Neural progenitor cell (in vitro differentiated cells): ENCODE results near the gene PXDN. TPM values are rescaled to one million over a fixed set of nuclear protein-coding genes. Genes with fewer than 3 reads are reported as not detected.

Experiments
- DNase-seq: peaks from one replicate; pipeline ENCODE4 v3.0.0-alpha.2; 2016; ENCODE audit warnings: low spot score
- H2AFZ ChIP-seq: fragments of 200-600 bp; sonication (generic); replicated peaks from 2 replicates; pipeline ENCODE4 v1.6.1; 2016; ENCODE audit warnings: antibody characterized with exemption
- H3F3A ChIP-seq: fragments of 200-600 bp; sonication (generic); 2 replicates; pipeline ENCODE4 v1.6.1; 2016; ENCODE audit warnings: antibody characterized with exemption, low read depth
- H3K27ac ChIP-seq: fragments of 200-600 bp; sonication (generic); 2 replicates; pipeline ENCODE4 v1.5.1; 2016; ENCODE audit warnings: mild to moderate bottlenecking
- H3K27me3 ChIP-seq: fragments of 200-600 bp; sonication (generic); 2 replicates; pipeline ENCODE4 v1.6.1; 2016; ENCODE audit warnings: mild to moderate bottlenecking, moderate library complexity
- H3K36me3 ChIP-seq: fragments of 200-600 bp; sonication (generic); 2 replicates; pipeline ENCODE4 v1.5.1; 2016
- H3K4me1 ChIP-seq: fragments of 200-600 bp; sonication (generic); 2 replicates; pipeline ENCODE4 v1.6.1; 2016; ENCODE audit warnings: mixed run types
- H3K4me2 ChIP-seq: fragments of 200-600 bp; sonication (generic); 2 replicates; pipeline ENCODE4 v1.6.1; 2016
- H3K4me3 ChIP-seq: fragments of 200-600 bp; sonication (generic); 2 replicates; pipeline ENCODE4 v1.5.1; 2016
- H3K79me2 ChIP-seq: fragments of 200-600 bp; sonication (generic); 2 replicates; pipeline ENCODE4 v1.6.1; 2016; ENCODE audit warnings: low read depth
- H3K9ac ChIP-seq: fragments of 200-600 bp; sonication (generic); 2 replicates; pipeline ENCODE4 v1.6.1; 2016
- H3K9me3 ChIP-seq: fragments of 200-600 bp; sonication (generic); 2 replicates; pipeline ENCODE4 v1.5.1; 2016; ENCODE audit warnings: low read depth
- H4K20me1 ChIP-seq: fragments of 200-600 bp; sonication (generic); 2 replicates; pipeline ENCODE4 v1.6.1; 2016; ENCODE audit warnings: low read depth
- H3K27ac Mint-ChIP-seq: 3 replicates; pipeline ENCODE4 v1.8.0; 2021; ENCODE audit warnings: mixed read lengths
- H3K27me3 Mint-ChIP-seq: 2 replicates; pipeline ENCODE4 v1.8.0; 2022; ENCODE audit warnings: low read depth, mild to moderate bottlenecking, inconsistent platforms, moderate library complexity, mixed read lengths; ENCODE audit not compliant: insufficient read depth
- H3K36me3 Mint-ChIP-seq: 3 replicates; pipeline ENCODE4 v1.8.0; 2021; ENCODE audit warnings: mixed read lengths
- H3K4me1 Mint-ChIP-seq: 3 replicates; pipeline ENCODE4 v1.8.0; 2021; ENCODE audit warnings: mixed read lengths
- H3K4me3 Mint-ChIP-seq: 3 replicates; pipeline ENCODE4 v1.8.0; 2021; ENCODE audit warnings: mild to moderate bottlenecking, moderate library complexity, mixed read lengths
- H3K9me3 Mint-ChIP-seq: 3 replicates; pipeline ENCODE4 v1.8.0; 2020; ENCODE audit warnings: mixed read lengths
- EZH2 ChIP-seq: fragments of 200-600 bp; sonication (generic); IDR thresholded peaks from 2 replicates; pipeline ENCODE4 v1.6.1; 2017; ENCODE audit warnings: antibody characterized with exemption, mild to moderate bottlenecking, moderate library complexity
- EZH2phosphoT487 ChIP-seq: fragments of 200-600 bp; sonication (generic); IDR thresholded peaks from 2 replicates; pipeline ENCODE4 v1.6.1; 2017; ENCODE audit warnings: antibody characterized with exemption
- total RNA-seq: library from RNA; depleted of rRNA; stranded (reverse); fragments of >200 nt; gene quantifications from 2 replicates; pipeline ENCODE4 v1.2.3, GENCODE V29; 2015; ENCODE audit warnings: low replicate concordance
- TF ChIP-seq, protein P1 (sequence below): fragments of 200-600 bp; sonication (generic); IDR thresholded peaks from 2 replicates; pipeline ENCODE4 v1.5.1; 2017; ENCODE audit warnings: antibody characterized with exemption, mild to moderate bottlenecking

Gene PXDN
- total RNA-seq, 1 donor from 2014 or later: 118 TPM

DNA sequence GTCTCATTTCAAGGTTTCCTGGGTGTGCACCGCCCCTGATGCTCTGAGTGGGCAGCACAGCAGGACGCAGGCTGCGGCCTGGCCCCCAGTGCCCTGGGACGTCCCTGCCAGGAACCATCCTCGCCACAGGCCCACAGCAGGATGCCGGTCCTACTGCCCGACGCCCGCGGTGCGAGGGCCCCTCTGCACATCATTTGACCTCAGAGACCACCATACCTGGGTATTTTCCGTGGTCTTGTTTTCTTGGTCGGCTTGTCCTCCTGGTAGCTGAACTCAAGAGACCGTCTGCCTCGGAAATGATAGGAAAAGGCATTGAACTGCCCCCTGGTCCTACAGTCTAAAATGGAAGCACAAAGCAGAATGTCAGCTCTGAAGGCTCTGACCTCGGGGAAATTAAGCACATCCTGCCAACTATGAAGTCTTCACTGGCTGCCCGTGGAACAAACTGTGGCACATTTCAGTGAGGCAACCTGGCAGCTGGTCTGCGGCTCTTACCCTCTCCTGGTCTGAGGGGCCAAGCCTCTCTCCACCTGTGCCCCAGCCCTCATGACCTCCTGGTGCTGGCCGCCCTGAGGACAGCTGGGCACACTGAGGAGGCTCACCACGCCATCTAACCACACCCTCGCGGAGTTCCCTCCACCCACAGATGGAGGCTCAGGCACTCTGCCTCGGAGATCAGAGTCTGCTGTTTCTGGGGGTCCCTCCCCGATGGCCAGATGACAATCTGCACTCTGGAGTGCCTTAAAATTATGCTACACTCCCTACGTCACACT, 105.0 kb downstream of the PXDN start:
- H3K79me2 ChIP-seq: no peaks in the 10 kb centered on the region
- H3K4me2 ChIP-seq: no peak overlapping the region
- H2AFZ ChIP-seq: no peak overlapping the region
- peaks cover 25% of the 10 kb centered on the region for H3K4me1 ChIP-seq
- TF ChIP-seq EZH2: no peak
- TF ChIP-seq, protein P1, sequence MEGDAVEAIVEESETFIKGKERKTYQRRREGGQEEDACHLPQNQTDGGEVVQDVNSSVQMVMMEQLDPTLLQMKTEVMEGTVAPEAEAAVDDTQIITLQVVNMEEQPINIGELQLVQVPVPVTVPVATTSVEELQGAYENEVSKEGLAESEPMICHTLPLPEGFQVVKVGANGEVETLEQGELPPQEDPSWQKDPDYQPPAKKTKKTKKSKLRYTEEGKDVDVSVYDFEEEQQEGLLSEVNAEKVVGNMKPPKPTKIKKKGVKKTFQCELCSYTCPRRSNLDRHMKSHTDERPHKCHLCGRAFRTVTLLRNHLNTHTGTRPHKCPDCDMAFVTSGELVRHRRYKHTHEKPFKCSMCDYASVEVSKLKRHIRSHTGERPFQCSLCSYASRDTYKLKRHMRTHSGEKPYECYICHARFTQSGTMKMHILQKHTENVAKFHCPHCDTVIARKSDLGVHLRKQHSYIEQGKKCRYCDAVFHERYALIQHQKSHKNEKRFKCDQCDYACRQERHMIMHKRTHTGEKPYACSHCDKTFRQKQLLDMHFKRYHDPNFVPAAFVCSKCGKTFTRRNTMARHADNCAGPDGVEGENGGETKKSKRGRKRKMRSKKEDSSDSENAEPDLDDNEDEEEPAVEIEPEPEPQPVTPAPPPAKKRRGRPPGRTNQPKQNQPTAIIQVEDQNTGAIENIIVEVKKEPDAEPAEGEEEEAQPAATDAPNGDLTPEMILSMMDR: no peak
- no peak for TF ChIP-seq EZH2phosphoT487
- no peaks in the 10 kb centered on the region for H3K36me3 ChIP-seq
- Mint-ChIP-seq H3K4me1 (peaks cover 34% of the 10 kb centered on the region), H3K36me3 (peaks cover 25% of the 10 kb centered on the region), H3K4me3 (no peak overlapping the region), H3K27me3 (no peaks in the 10 kb centered on the region), H3K9me3 (no peaks in the 10 kb centered on the region), H3K27ac (peak overlapping the region; percentile 66)
- peaks cover 12% of the 10 kb centered on the region for H3F3A ChIP-seq
- H3K27ac ChIP-seq: no peak overlapping the region
- no peak for DNase-seq
- no peaks in the 10 kb centered on the region for H4K20me1 ChIP-seq
- no peak overlapping the region for H3K9ac ChIP-seq
- H3K9me3 ChIP-seq: no peaks in the 10 kb centered on the region
- H3K4me3 ChIP-seq: no peak overlapping the region
- H3K27me3 ChIP-seq: no peaks in the 10 kb centered on the region

DNA sequence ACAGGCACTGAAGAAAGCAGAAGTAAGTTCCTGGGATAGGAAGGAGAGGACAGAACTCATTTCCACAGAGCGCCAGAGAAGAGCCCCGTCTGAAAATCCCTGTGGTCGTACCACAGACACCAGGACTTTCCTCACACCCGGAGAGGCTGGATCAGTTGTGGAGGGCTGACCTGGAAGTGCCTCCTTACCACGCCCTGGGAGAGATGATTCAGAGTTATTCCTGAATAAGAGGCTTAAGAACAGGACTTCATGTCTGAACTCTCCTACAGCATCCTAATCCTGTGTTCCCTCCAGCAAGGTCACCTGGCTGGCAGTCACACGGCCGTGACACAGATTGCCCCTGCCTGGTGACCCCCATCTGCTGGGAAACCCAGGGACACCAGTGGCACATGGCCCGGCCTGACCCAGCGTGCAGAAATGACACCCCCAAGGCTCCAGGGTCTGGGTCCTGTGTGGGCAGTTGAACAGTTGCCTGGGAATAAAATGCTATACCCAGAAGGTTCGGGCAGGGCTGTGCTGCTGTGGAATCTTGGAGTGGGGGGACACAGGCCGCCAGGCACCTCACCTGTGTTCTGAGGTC, 105.9 kb downstream of the PXDN start:
- H3K4me2 ChIP-seq: no peak overlapping the region
- no peak overlapping the region for H3K27ac ChIP-seq
- peaks cover 25% of the 10 kb centered on the region for H3K4me1 ChIP-seq
- Mint-ChIP-seq H3K27ac (peak overlapping the region; percentile 57), H3K4me3 (no peak overlapping the region), H3K27me3 (no peaks in the 10 kb centered on the region), H3K9me3 (no peaks in the 10 kb centered on the region), H3K4me1 (peaks cover 32% of the 10 kb centered on the region), H3K36me3 (peaks cover 19% of the 10 kb centered on the region)
- H3F3A ChIP-seq: peaks cover 12% of the 10 kb centered on the region
- no peak overlapping the region for H2AFZ ChIP-seq
- no peaks in the 10 kb centered on the region for H3K9me3 ChIP-seq
- H3K9ac ChIP-seq: no peak overlapping the region
- no peaks in the 10 kb centered on the region for H3K79me2 ChIP-seq
- no peaks in the 10 kb centered on the region for H3K36me3 ChIP-seq
- DNase-seq: no peak
- no peaks in the 10 kb centered on the region for H4K20me1 ChIP-seq
- H3K4me3 ChIP-seq: no peak overlapping the region
- no peaks in the 10 kb centered on the region for H3K27me3 ChIP-seq
- TF ChIP-seq EZH2phosphoT487 (no peak), EZH2 (no peak)
- TF ChIP-seq, protein P1: no peak

DNA sequence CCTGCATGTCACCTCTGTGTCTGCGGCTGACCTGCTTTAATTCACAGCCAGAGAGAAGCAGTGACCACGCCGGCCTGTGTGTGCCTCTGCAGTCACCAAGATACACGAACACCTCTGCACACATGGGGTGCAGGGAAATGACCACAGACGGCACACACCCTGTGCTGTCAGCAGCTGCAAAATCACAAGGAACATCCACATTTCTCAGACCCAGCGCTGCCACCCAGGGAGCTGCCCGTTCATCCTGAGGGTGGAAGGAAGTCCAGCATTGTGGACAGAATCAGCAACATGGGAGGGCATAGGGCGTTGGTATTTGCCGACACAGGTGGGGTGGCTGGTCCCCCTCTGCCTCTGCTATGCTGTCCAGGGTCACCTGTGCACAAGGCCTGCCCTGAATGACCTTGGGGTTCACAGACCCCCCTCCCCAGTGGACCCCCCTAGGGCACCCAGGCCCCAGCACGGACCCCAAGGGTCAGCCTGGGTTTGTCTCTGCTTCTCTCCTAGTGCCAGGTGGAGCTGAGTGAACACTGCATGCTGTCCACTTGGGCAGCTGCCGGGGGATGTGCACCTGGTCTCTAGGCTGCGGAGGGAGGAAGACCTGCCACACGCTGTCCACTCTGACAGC, 107.4 kb downstream of the PXDN start:
- Histone ChIP-seq H3K79me2 (no peaks in the 10 kb centered on the region), H3F3A (peaks cover 11% of the 10 kb centered on the region), H3K4me3 (no peak overlapping the region), H3K27me3 (no peaks in the 10 kb centered on the region), H4K20me1 (no peaks in the 10 kb centered on the region), H2AFZ (no peak overlapping the region), H3K4me1 (peaks cover 15% of the 10 kb centered on the region), H3K27ac (no peak overlapping the region), H3K36me3 (no peaks in the 10 kb centered on the region), H3K9ac (no peak overlapping the region), H3K4me2 (no peak overlapping the region), H3K9me3 (no peaks in the 10 kb centered on the region)
- Mint-ChIP-seq H3K27me3 (no peaks in the 10 kb centered on the region), H3K4me1 (peaks cover 18% of the 10 kb centered on the region), H3K36me3 (peaks cover 25% of the 10 kb centered on the region), H3K27ac (peak overlapping the region; percentile 22), H3K4me3 (no peak overlapping the region), H3K9me3 (no peaks in the 10 kb centered on the region)
- no peak for DNase-seq
- TF ChIP-seq, protein P1: no peak
- no peak for TF ChIP-seq EZH2phosphoT487
- TF ChIP-seq EZH2: no peak
